DND-41 (cell line): Measurements from ENCODE around the gene ENTPD2.
A peak's percentile ranks its signal among the peaks of the same experiment; 100 is the strongest.

Experiments
- ATAC-seq: fragments of 200-7000 bp; cut with Tn5 transposase; 3 replicates; pipeline ENCODE4 v1.9.1; 2021; ENCODE audit warnings: low read depth; ENCODE audit not compliant: insufficient read depth
- DNase-seq: peaks from one replicate; pipeline ENCODE4 v3.0.0-alpha.2; 2020
- H2AFZ ChIP-seq: 2 replicates; pipeline ENCODE4 v1.6.0; 2012; ENCODE audit warnings: low read depth, low read length
- H3K27ac ChIP-seq: 2 replicates; pipeline ENCODE4 v1.5.1; 2012; ENCODE audit warnings: low read length, inconsistent platforms
- H3K27me3 ChIP-seq: fragments of 200-600 bp; sonication (generic); 2 replicates; pipeline ENCODE4 v1.6.0; 2012; ENCODE audit warnings: low read length, mild to moderate bottlenecking, inconsistent platforms; ENCODE audit not compliant: insufficient read depth, poor library complexity
- H3K36me3 ChIP-seq: 2 replicates; pipeline ENCODE4 v1.5.1; 2012; ENCODE audit warnings: low read length, inconsistent platforms; ENCODE audit not compliant: insufficient read depth
- H3K4me1 ChIP-seq: 2 replicates; pipeline ENCODE4 v1.5.1; 2012; ENCODE audit warnings: mild to moderate bottlenecking, low read length; ENCODE audit not compliant: insufficient read depth
- H3K4me2 ChIP-seq: 2 replicates; pipeline ENCODE4 v1.6.0; 2012; ENCODE audit warnings: mild to moderate bottlenecking, moderate library complexity, low read length, inconsistent platforms; ENCODE audit not compliant: insufficient read depth
- H3K4me3 ChIP-seq, 2 experiments: fragments of 200-600 bp in 1 of 2; shearing (Covaris generic) in 1 of 2; 2 replicates each; pipeline ENCODE4 v1.5.1; 2012 to 2016; ENCODE audit warnings: inconsistent platforms in 2 of 2, low read length in 2 of 2, mild to moderate bottlenecking in 2 of 2, low read depth in 1 of 2, moderate library complexity in 1 of 2
- H3K79me2 ChIP-seq: 2 replicates; pipeline ENCODE4 v1.6.0; 2012; ENCODE audit warnings: low read length, inconsistent platforms; ENCODE audit not compliant: insufficient read depth
- H3K9ac ChIP-seq: 2 replicates; pipeline ENCODE4 v1.6.0; 2012; ENCODE audit warnings: low read depth, mild to moderate bottlenecking, inconsistent platforms, low read length, moderate library complexity
- H3K9me3 ChIP-seq: 2 replicates; pipeline ENCODE4 v1.5.1; 2012; ENCODE audit warnings: low read length, moderate library complexity, mild to moderate bottlenecking, inconsistent platforms; ENCODE audit not compliant: insufficient read depth, severe bottlenecking
- H4K20me1 ChIP-seq: 2 replicates; pipeline ENCODE4 v1.6.0; 2012; ENCODE audit warnings: low read length; ENCODE audit not compliant: insufficient read depth
- CTCF ChIP-seq: IDR thresholded peaks from 2 replicates; pipeline ENCODE4 v1.5.1; 2012; ENCODE audit warnings: borderline replicate concordance, low read length, moderate library complexity, mild to moderate bottlenecking; ENCODE audit not compliant: poor library complexity, severe bottlenecking; ENCODE audit errors: extremely low read depth
- EZH2 ChIP-seq: IDR thresholded peaks from 3 replicates; pipeline ENCODE4 v1.6.1; 2012; ENCODE audit warnings: borderline replicate concordance, low read depth, mild to moderate bottlenecking, moderate library complexity, low read length, inconsistent platforms; ENCODE audit not compliant: severe bottlenecking

Gene ENTPD2

GRCh38 chr9:137030538-137031527 lies 23.0 kb downstream of the ENTPD2 start:
- H3K9ac ChIP-seq = no peak overlapping the region

DNA sequence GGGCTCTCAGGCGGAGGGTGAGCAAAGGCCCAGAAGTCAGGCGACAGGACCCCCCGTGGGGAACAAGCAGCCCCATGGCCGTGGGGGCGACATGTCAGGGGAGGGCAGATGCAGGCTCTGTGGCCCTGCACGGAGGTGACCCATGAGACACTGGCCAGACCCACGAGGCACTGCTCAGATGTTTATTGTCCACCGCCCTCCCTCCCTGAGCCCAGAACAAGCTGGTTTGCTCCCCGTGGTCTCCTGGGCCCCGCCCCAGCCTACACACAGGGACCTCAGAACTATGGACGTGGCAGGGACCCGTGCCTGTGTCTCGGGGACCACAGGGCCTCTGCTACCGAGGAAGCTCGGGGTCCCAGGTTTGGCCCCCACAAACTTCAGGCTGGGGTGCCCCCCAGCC lies 23.9 kb downstream of the ENTPD2 start:
- no peak for ATAC-seq
- H3K4me1 ChIP-seq = peaks cover 35% of the 10 kb centered on the region
- peaks cover 7% of the 10 kb centered on the region for H3K27me3 ChIP-seq
- DNase-seq = no peak
- H4K20me1 ChIP-seq = peaks cover 13% of the 10 kb centered on the region
- no peaks in the 10 kb centered on the region for H3K79me2 ChIP-seq
- no peak overlapping the region for H3K27ac ChIP-seq
- H3K9ac ChIP-seq = no peak overlapping the region
- no peaks in the 10 kb centered on the region for H3K9me3 ChIP-seq
- no peak overlapping the region for H3K4me2 ChIP-seq
- TF ChIP-seq CTCF (no peak), EZH2 (no peak)
- H3K4me3 ChIP-seq = no peak overlapping the region
- no peak overlapping the region for H2AFZ ChIP-seq
- H3K36me3 ChIP-seq = no peaks in the 10 kb centered on the region

More at GRCh38 chr9:137030538-137031527, 23.0 kb downstream of the ENTPD2 start:
- Histone ChIP-seq H3K4me3 (no peak overlapping the region), H2AFZ (no peak overlapping the region), H3K79me2 (no peaks in the 10 kb centered on the region), H3K27ac (no peak overlapping the region), H3K4me1 (peaks cover 39% of the 10 kb centered on the region), H3K4me2 (no peak overlapping the region), H3K9me3 (no peaks in the 10 kb centered on the region), H3K27me3 (peaks cover 9% of the 10 kb centered on the region), H3K36me3 (no peaks in the 10 kb centered on the region), H4K20me1 (peaks cover 19% of the 10 kb centered on the region)
- no peak for DNase-seq
- TF ChIP-seq EZH2 (no peak), CTCF (no peak)
- ATAC-seq = no peak

DNA sequence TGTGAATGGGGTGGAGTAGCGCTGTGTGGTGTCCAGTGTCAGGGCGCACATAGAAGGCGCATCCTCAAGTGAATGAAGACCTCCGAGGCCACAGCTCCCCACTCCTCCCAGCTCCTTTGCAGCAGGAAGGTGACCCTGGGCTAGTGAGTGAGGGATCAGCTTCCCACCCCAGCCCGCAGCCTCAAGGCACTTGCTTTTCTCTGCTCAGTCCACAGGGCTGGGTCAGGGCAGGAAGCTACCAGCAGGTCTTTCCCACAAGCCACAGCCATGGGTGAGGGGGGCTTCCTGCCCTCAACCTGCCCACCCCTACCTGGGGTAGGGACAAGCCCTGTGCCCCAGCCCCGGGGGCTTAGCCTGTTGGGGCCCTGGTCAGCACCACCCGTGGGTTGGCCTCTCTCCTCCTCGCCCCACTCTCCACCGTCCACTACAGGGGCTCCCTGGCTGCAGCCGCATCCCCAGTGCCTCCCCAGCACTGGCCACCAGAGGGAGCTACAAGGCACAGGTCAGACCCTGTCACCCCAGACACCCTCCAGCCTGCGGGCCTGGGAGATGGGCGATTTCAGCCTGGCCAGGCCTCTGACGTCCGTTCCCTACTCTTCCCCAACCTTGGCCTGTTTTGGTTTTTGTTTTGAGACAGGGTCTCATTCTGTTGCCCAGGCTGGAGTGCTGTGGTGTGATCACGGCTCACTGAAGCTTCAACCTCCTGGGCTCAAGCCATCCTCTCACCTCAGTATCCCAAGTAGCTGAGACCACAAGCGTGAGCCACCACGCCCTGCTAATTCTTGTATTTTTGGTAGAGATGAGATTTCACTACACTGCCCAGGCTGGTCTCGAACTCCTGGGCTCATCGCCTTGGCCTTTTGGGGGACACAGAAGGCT lies 24.6 kb downstream of the ENTPD2 start:
- Histone ChIP-seq H3K27ac (no peak overlapping the region; the same call in 1 of the 2 replicates), H4K20me1 (peaks cover 8% of the 10 kb centered on the region), H3K4me1 (peaks cover 28% of the 10 kb centered on the region), H3K36me3 (no peaks in the 10 kb centered on the region), H3K9ac (peak overlapping the region; percentile 78; the same call in 1 of the 2 replicates), H3K27me3 (peaks cover under 1% of the 10 kb centered on the region), H3K79me2 (no peaks in the 10 kb centered on the region), H2AFZ (no peak overlapping the region), H3K9me3 (no peaks in the 10 kb centered on the region), H3K4me3 (peak overlapping the region in 1 of 2 experiments; percentile 76; a peak in 2 of 4 replicates), H3K4me2 (peak overlapping the region; percentile 100)
- TF ChIP-seq CTCF (peak; percentile 82), EZH2 (no peak)
- ATAC-seq (peak; percentile 29; the same call in 2 of the 3 replicates), DNase-seq (peak; percentile 47)
